GM03348 (cell line): ENCODE results near the gene BAZ2B.
A peak's percentile ranks its signal among the peaks of the same experiment; 100 is the strongest.

ENCODE experiments used
- DNase-seq: peaks from one replicate; pipeline ENCODE4 v3.0.0; 2012; ENCODE audit warnings: low spot score

BAZ2B gene

DNA sequence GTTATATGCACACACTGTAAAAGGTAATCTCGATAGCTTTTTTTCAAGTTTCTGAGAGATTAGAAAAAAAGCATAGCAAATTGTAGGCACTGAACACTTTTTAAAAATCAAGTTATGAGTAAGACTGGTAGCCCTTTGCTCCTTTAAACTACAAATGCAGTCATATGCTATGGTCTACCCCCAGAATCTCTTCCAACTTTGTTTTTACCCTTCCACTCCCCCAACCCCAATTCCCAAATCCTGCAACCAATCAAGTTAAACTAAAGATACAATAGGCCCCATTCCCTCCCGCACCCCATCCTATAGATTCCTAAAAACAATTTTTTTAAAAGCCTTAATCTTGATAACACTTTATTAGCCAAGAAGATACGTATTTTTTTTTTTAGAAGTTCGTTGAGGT lies 752 bp upstream of the BAZ2B start:
- no peak for DNase-seq

DNA sequence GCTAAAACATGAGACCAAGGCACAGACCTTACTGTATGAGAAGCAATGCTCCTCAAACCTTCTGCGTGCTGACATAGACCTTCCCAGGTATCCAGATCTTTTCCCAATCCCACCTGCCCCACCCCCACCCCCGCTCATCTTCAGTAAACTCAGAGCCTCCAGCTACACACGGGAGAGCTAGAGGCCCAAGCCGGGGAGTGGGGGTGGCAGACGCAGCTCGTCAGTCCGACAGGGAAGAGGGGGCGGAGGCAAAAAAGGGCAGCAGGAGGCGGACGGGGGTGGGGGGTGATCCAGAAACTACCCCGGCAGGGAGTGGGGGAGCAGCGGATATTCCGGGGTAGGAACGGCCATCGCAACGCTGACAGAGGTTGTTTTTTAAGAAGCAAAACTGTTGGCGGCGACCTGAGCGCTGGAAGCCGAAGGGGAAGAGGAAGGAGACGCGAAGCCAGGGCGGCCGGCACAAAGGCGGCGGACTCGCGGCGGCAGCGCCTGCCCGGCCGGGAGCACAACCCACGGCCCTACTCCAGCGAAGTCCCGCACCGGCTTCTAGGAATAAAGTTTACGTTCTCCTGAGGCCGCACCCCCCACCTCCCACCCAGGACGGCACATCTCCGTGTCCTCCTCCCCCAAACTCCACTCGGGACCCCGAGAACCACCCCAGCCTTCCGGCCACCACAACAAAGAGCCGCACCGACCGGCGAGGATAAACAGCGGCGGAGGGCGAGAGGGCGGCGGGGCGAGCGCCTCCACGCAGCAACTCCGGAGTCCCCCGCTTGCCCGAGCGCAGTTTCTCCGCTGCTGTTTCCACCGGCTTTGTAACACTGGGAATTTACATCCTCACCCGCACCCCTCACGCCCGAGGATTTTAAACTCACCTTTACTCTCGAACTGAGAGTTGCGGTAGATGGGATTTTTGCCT lies 722 bp downstream of the BAZ2B start:
- DNase-seq: peak; percentile 94

DNA sequence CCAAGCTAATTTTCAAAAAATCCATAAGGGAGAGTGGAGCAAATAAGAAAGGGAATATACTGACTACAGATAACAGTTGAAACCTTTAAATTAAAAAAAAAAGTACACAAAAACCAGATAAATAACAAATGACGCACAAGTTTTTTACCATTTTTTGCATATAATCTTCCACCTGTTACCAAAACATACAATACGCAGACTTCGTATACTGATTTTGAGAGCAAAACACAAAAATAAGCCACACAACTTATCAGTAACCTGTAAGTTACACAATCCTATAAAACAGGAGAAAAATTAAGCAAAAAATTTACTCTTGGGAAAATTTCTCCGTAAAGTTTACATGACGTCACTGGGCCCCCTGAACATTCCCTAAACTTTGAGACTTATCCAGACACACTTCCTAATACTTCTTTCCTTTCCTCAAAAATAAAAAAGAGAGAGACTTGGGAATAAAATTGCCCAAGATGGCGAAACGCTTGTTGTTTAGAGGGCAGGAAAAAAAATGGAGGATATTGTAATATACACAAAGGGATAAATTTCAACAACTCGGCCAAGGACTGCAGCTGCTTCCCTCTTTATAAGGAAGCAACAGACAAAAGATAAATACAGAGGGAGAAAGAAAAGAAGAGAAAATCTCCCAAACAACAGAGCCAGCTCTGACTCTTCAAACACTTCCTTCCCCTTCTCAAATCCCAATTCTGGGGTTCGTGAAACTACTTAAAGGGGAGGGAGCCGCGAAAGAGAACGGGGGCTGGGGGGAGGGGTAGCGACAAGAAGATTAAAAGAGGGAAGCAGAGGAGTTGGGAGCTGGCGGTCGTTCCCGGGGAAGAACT lies 1.6 kb downstream of the BAZ2B start:
- DNase-seq: peak; percentile 63

DNA sequence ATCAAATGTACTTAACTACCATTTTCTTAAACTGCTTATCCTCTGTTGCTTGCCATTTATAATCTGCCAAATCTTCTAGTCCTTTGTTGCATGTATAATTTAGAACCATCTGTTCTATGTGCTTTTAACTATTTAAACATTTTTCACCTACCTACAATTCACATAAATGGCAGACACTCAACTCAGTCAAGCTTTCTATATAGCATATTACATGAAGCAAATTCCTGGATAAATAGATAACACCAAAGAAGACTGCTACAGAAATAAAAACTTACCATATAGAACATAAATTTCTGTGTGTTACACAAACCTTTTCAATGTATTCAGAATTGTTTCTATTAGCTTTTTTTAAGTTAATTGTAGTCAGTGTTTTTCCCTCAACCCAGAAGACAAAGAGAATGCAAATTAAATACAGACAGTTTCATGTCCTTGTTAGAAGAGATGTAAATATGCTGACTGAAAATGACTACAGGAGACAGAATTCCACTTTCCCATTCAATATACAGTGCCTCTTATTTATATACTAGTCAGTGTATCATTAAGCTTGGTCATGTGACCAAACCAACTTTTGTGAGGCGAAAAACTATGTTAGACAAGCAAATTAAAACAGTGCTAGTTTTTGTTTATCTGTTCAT lies 2.6 kb downstream of the BAZ2B start:
- DNase-seq: no peak

DNA sequence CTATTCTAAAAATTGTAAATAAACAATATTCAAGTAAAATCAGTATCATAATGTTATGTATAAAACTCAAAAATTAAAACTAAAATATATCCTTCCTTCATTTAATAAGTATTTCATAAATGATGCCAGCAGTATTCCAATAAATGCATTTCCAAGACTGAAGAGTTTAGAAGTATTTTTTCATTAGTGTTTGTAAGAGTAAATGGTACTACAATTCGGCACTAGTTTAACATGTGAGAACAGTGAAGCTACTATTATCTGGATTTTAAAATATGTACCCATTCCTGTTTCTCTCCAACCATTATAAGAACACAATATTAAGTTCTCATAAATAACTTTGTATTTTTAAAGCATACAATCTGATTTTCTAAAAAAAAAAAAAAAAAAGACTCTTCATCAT lies 3.3 kb downstream of the BAZ2B start:
- DNase-seq: no peak

DNA sequence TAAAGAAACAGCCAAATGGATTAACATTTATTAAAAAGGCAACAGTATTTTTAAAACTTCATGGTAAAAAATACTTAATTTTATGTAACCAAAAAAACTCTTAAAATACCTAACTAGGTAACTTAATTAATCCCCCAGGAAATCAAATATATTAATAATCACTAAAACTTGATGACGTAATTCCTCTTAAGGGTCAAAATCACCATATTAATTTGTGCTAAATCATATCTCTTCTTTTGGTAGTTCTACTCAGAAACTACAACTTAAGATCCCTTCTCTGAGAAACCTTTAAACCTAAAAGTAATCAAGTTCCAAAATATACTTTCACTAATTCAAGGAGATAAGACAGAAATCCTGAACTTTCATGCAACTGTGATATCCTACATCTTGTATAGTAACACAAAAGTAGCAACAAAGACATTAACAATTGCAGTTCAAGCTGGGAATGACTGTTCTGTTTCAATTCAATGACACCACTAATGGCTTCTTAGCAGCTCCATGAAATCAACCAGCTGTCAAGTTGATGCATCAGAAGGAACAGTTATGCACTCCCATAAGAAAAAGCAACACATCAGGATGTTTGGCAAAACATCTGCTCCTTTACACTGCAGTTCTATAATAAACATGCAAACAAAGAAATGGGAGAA lies 4.0 kb downstream of the BAZ2B start:
- DNase-seq: no peak

DNA sequence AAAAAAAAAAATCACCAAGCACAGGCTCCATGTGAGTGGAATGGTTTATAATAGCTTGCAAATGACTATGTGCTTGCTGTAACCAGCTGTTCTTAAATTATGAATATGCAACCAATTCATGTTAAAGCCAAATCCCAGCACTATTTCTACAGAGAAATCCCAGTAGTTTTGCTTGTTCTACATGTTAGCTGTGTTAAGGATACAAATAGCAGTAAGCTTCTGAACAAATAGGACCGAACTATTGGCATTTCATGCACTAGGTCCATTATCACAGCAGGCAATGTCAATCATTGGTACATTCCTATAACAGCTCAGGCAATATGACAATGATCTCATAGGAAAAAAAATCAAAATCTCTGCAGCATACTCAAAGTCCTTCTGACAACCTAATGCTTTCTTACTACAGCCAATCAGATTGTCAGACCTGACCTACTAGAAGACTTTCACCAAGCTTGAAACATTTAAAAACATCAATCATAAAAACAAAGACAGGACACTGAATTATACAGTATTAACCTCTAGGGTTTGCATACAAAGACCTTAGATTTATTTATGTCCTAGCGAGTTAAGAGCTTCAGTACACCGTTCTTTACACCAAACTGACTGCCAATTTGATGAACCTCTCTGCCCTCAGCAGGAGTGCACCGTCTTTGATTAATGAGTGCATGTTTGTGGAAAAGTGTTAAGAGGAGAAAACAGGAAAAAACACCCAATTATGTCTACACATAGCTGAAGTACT lies 6.4 kb downstream of the BAZ2B start:
- DNase-seq: no peak

DNA sequence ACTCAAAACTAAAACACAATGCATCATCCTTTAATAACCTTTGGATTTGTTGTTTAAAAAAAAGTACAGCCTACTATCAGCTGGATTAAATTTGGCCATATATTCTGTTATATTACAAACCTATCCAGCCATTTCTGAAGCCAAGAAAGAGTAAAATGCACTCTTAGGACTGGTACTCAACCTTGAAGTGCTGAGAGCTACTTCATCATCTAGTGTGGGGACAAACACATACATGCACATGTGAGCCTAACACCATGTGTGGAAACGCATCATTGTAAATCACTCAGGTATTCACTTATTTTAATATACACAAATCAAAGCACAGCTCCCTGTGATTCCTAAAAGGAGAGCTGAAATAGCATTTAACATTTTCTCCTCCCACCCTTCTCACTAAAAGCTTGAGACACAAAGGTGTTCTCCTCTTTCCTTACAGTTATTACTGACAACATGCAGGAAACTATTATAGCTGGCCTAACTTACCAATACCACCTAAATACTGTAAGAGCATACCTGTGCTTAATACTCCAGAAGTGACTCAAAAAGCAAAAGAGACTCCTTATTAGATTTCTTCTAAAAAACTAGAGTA lies 7.5 kb downstream of the BAZ2B start:
- no peak for DNase-seq

DNA sequence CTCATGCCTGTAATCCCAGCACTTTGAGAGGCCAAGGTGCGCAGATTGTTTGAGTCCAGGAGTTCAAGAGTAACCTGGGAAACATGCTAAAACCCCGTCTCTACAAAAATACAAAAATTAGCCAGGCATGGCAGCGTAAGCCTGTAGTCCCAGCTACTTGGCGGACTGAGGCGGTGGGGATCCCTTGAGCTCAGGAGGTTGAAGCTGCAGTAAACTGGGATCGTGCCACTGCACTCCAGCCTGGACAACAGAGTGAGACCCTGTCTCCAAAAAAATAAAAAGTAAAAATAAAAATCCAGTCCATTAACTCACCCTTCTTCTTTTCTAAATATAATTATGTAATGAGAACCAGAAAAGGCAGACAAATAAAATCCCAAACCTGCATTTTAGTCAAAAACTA lies 8.2 kb downstream of the BAZ2B start:
- DNase-seq: no peak

DNA sequence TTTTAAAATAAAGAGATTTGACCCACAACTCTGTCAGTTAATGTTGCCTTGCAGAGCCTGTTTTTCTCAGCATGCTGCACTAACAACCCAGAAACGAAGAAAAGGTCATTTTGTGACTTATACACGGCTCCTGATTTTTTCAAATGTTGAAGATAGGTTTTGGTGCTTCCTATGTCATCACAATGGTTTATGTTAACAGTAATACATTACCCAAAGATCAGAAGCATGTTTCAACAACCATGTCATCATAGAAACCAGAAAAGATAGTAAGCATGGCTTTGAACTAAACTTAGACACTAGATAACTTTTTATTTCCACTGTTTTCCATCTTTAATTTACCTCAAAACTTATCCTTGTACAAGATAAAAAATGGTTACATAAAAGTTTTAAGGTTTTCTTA lies 10.1 kb downstream of the BAZ2B start:
- DNase-seq: no peak

DNA sequence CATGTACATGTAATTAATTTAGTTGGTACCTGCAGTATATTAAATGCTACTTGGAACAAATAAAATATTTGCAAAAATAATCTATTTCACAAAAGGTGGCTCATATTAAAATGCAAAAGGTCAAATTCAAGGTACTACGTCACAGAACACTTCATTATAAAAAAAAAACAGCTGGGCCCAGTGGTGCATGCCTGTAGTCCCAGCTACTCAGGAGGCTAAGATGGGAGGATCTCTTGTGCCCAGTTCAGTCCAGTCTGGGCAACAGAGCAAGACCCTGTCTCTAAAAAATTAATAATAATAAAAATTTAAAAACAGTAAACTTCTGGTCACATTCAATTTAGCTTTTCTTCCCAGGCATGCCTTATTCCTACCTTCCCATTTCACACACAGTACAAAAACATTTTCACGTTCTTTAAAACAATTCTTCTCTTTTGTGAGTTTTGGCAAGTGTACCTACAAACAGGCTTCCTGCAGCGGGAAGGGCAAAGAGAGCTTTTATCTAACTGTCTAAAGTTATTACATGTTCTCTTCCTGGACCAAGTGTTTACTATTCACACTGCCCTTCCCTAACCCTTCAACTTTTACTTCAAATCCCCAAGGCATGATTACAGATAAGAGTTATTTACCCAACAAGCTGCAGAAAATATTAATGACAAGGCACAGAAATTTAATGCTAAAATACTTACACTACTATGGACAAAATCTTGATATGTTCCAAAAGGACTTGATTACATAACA lies 10.7 kb downstream of the BAZ2B start:
- DNase-seq: no peak

DNA sequence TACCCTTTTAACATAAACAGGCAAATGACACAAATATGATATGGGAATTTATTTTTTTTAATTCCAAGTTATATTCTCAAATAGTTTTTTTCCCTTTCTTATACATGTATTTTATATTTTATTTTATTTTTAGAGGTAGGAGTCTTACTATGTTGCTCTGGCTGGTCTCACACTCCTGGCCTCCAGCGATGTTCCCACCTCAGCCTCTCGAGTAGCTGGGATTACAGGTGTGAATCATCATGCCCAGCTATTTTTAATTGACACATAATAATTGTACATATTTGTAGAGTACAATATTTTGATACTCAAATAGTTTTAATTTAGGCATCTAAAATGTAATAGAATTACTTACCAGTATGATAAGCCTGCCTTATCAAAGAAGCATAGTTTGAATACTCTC lies 12.2 kb downstream of the BAZ2B start:
- no peak for DNase-seq

DNA sequence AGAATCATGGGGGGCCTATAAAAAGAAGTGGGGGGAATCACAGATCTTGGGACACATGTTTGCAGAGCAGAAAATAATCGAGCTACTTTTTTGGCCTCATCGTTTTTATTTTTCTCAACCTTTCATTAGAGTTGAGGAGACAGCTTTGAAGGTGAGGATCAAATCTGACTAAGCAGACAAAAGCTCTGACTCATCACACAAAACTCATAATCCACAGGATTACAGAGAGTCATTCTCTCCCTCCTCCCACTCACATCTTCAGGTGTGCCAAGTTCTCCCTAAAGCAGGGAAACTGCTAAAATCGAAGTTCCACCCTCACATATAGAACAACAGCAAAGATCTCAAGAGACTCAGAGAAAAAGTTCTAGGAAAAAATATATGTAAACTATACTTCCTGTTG lies 15.6 kb downstream of the BAZ2B start:
- peak; percentile 51 for DNase-seq

DNA sequence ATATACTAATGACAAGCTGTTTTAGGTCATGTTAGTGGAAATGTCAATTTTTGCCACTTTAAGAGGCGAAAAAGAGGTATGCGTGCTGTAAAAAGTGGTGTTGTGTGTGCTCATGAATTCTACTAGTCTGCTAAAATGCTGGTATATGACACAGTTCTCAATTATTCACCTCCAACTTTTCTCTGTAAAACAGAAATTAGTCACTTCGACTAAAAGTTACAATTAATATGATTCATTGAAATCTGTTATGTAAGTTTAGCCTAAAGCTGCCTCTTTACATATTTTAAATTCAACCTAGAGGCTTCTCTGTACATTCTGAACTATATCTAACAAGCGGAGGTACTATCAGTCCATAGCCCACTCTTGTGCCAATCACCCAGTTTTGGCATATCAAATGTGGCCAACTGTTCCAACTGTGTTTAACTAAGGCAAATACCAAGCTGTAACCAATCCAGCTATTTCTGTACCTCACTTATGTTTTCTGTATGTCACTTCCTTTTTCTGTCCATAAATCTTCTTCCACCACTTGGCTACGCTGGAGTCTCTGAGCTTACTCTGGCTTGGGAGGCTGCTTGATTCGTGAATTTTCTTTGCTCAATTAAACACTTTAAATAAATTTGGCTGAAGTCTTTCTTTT lies 20.8 kb downstream of the BAZ2B start:
- peak; percentile 13 for DNase-seq

DNA sequence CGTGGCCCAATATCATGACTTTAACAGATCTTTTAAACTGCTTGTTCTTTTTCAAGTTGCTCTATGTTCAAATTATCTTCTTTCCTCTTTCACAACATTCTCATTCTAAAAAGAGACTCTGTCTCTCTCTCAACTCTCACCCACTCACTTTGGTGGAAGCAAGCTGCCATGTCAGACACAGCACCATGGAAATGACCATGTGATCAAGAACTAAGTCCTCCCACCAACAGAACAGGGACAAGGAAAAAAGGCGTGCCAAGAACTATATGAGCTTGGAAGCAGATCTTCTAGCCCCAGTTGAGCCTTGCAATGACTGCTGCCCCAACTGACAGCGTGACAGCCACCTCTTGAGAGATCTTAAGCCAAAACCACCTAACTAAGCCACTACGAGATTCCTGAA lies 23.9 kb downstream of the BAZ2B start:
- no peak for DNase-seq

DNA sequence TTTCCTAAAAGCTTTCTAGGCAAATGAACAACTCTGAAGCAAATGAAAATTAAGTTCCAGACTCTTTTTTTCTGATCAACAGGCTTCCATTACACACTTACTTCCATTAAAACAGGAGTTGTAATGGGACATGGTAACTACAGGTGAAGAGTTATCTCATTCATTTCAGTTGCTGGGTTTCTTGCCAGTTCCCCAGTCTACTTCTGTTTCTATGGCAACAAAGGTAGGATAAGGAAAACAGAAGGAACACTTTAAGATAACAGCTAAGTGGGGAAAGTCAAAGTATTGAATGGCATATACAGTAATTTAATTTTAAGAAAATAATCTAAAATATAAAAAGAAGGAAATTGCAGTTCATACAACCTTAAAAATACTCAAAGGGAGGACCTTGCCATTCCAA lies 25.1 kb downstream of the BAZ2B start:
- DNase-seq: no peak

DNA sequence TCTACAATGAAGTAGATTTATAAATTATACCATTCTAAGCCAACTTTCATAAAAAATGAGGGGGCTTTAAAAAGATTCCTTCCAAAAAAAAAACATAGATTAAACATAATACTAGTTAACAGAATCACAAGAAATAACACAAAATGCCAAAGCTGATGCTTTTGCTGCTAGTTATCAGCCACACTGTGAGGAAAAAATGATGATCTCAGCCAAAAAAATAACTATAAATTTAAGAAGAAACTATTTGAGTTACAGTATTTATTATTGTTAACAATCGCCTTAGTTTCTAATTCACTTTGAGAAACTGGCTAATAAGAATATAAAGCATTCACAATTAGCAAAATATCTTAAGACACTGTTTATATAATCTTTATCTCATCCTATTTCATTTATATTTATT lies 27.1 kb downstream of the BAZ2B start:
- no peak for DNase-seq

DNA sequence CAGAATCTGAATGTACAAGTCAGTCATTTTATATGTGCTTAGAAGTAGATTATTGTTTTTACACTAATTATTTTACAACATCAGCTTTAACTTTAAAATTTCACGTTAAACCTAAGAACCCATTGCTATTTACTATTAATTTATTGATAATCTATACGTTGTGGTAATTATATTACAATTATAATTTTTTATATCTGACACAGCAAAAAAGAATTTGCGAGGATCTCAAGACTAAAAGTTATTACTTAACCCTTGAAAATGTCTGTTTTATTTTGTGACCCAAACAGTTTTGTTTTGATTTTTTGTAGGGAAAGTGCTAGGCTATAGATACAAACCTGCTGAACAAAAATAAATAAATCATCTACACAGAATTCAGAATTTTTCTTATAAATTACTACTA lies 30.3 kb downstream of the BAZ2B start:
- DNase-seq: no peak

DNA sequence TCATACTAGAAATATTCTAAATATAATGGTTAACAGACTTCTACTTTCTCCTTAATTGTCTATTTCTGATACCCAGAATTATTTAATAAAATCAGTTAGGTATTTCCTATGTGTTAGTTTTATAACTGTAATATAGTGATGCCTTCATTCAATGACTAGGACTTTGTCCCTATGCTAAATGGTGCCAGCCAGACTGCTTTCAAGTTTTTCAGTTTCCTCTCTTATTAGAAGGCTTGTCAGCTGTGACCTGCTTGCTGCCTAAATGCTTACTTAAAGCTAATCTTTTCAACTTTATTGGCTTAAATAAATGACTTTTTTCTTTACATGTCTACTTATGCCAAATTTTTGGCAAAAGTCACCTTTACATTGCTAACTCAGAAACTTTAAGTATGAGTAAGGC lies 30.7 kb downstream of the BAZ2B start:
- DNase-seq: no peak

DNA sequence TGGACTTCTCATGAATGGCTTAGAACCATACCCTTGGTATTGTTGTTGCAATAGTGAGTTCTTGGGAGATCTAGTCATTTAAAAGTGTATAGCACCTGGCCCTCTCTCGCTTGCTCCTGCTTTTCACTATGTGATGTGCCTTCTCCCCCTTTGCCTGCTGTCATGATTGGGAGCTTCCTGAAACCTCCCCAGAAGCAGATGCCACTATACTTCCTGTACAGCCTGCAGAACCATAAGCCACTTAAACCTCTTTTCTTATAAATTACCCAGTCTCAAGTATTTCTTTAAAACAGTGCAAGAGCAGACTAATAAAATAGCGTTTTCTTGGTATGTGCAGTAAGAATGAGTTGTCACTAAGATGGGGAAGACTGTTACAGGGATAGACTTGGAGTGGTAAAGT lies 31.6 kb downstream of the BAZ2B start:
- DNase-seq: no peak
